ENCODE measurements around the gene RAB12.

DNA sequence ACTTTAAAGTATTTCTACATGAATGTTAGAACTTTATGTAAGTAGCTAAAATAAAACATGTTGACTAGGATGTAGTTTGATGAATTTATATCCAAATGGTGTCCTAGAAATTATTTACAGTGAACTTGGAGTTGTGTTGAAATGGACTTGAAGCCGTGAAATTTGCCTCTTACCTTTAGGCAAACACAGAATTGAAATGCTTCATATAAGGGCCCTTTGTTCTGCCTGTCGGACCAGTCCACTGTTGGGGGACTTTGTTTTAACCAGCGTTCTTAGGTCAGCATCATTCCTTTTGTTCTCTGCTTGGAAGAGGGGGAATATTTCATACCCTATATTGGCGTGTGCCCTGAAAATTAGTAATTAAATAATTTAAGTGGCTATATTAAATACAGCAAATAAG, 18.3 kb downstream of the RAB12 start:
- TF ChIP-seq POLR2A (IDR thresholded peaks at IDR 0.05): no peak
- TF ChIP-seq CTCF (IDR thresholded peaks at IDR 0.05): no peak

Data from breast epithelium (tissue), 3 donors.